Stimulated activated CD4-positive, alpha-beta T cell treated with anti-CD3 and anti-CD28 coated beads, Interleukin-4, amount 100 ng/mL, for 24 hours (primary cell): ENCODE data around the gene TGM1.
A peak's percentile ranks its signal among the peaks of the same experiment; 100 is the strongest.
"Not testable (repeated sequence)": the region's sequence is repeated elsewhere in the genome, so short reads cannot be mapped to it uniquely, and the experiment has no call there.

Source experiments
- DNase-seq: peaks from one replicate; pipeline ENCODE4 v3.0.0-alpha.2; 2020

TGM1 gene

GRCh38 chr14:24252289-24253124 is 10.5 kb downstream of the TGM1 start:
- no peak for DNase-seq

GRCh38 chr14:24251880-24252288 is 11.1 kb downstream of the TGM1 start:
- no peak for DNase-seq

GRCh38 chr14:24250354-24250753 is 12.6 kb downstream of the TGM1 start:
- no peak for DNase-seq

- DNase-seq, result no peak
These were observed 13.6 kb downstream of the TGM1 start for GRCh38 chr14:24249230-24250021.

GRCh38 chr14:24247422-24247821 is 15.6 kb downstream of the TGM1 start:
- DNase-seq, result no peak

GRCh38 chr14:24246765-24247212 is 16.2 kb downstream of the TGM1 start:
- DNase-seq, result peak; percentile 37

- not testable (repeated sequence) for DNase-seq
These were observed 17.6 kb downstream of the TGM1 start for GRCh38 chr14:24245350-24245749.

- no peak for DNase-seq
These were observed 19.6 kb downstream of the TGM1 start for GRCh38 chr14:24243336-24243836.

GRCh38 chr14:24241829-24242443 is 21.0 kb downstream of the TGM1 start:
- DNase-seq, result peak; percentile 94

- no peak for DNase-seq
These were observed 22.7 kb downstream of the TGM1 start for GRCh38 chr14:24240110-24240918.

GRCh38 chr14:24238527-24239037 is 24.4 kb downstream of the TGM1 start:
- no peak for DNase-seq

GRCh38 chr14:24238123-24238522 is 24.9 kb downstream of the TGM1 start:
- DNase-seq, result no peak

- no peak for DNase-seq
These were observed 25.5 kb downstream of the TGM1 start for GRCh38 chr14:24237463-24237955.

- no peak for DNase-seq
These were observed 26.1 kb downstream of the TGM1 start for GRCh38 chr14:24236689-24237462.

GRCh38 chr14:24235804-24236688 is 26.9 kb downstream of the TGM1 start:
- no peak for DNase-seq

GRCh38 chr14:24234095-24235005 is 28.6 kb downstream of the TGM1 start:
- DNase-seq, result no peak

GRCh38 chr14:24233538-24233866 is 29.5 kb downstream of the TGM1 start:
- no peak for DNase-seq

- DNase-seq, result no peak
These were observed 30.1 kb downstream of the TGM1 start, which contains the start of gene GMPR2 for GRCh38 chr14:24232645-24233537. Gene GMPR2 (plus strand): TSS chr14:24232929. CDS start chr14:24233254, 325 bp downstream.
